ENCODE data around the gene GAREM2.

DNA sequence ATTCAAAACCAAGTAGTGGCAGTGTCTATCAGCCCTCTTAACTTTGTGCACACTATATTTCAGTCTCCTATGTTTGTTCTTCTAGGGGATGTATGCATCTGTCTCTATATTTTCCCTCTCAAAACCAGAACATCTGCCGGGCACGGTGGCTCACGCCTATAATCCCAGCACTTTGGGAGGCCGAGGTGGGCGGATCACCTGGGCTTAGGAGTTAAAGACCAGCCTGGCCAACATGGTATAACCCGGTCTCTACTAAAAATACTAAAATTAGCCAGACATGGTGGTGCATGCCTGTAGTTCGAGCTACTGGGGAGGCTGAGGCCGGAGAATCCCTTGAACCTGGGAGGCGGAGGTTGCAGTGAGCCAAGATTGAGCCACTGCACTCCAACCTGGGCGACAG lies 9.9 kb upstream of the GAREM2 start:
- TF ChIP-seq CTCF (IDR thresholded peaks at IDR 0.05) (no peak), POLR2A (IDR thresholded peaks at IDR 0.05) (no peak)
